Transverse colon (tissue), 4 donors: ENCODE results near the gene GIMD1. TPM values are rescaled to one million over a fixed set of nuclear protein-coding genes. Genes with fewer than 3 reads are reported as not detected.

ENCODE experiments used
- DNase-seq: peaks from one replicate; pipeline ENCODE4 v3.0.0-alpha.2; 2019
- H3K27ac ChIP-seq, 4 donors: fragments of 200-600 bp; sonication (generic); 2 replicates each; pipeline ENCODE4 v1.5.1; 2016 to 2018; ENCODE audit warnings: inconsistent platforms in 4 of 4
- H3K27me3 ChIP-seq: fragments of 200-600 bp; sonication (generic); 2 replicates; pipeline ENCODE4 v1.5.1; 2017; ENCODE audit warnings: inconsistent platforms
- H3K36me3 ChIP-seq, 4 donors: fragments of 200-600 bp; sonication (generic); 2 replicates each; pipeline ENCODE4 v1.5.1; 2017 to 2019; ENCODE audit warnings: inconsistent platforms in 4 of 4
- H3K4me1 ChIP-seq, 4 donors: fragments of 200-600 bp; sonication (generic); 2 replicates each; pipeline ENCODE4 v1.5.1; 2017 to 2020; ENCODE audit warnings: inconsistent platforms in 4 of 4
- H3K4me3 ChIP-seq, 4 donors: fragments of 200-600 bp; sonication (generic); 1 replicate in 1 of 4; 2 replicates in 3 of 4; pipeline versions ENCODE4 v1.5.1 to v1.6.1; 2017 to 2019; ENCODE audit warnings: inconsistent platforms in 4 of 4
- H3K9me3 ChIP-seq, 2 donors: fragments of 200-600 bp; sonication (generic); 2 replicates each; pipeline ENCODE4 v1.5.1; 2017 to 2019; ENCODE audit warnings: inconsistent platforms in 2 of 2
- CTCF ChIP-seq, 5 experiments: fragments of 200-600 bp in 3 of 5; fragments of 450-650 bp in 2 of 5; sonication (generic) in 3 of 5; IDR thresholded peaks; 1 replicate in 2 of 5; 2 replicates in 3 of 5; pipeline ENCODE4 v1.5.1; 2016 to 2017; ENCODE audit warnings: antibody characterized with exemption in 5 of 5, inconsistent platforms in 3 of 5, mild to moderate bottlenecking in 2 of 5, moderate library complexity in 1 of 5
- EP300 ChIP-seq: sonication (generic); formaldehyde crosslinking; IDR thresholded peaks from one replicate; pipeline ENCODE4 v1.6.1; 2017; ENCODE audit warnings: antibody characterized with exemption, low read depth
- POLR2A ChIP-seq: fragments of 450-650 bp; IDR thresholded peaks from one replicate; pipeline ENCODE4 v1.6.1; 2016; ENCODE audit warnings: antibody characterized with exemption, mild to moderate bottlenecking, moderate library complexity
- POLR2AphosphoS5 ChIP-seq, 3 donors: sonication (generic); formaldehyde crosslinking; IDR thresholded peaks; one replicate each; pipeline ENCODE4 v1.6.1; 2016; ENCODE audit warnings: antibody characterized with exemption in 3 of 3
- WGBS, 2 donors: methylation state at CpG; one replicate each; pipeline ENCODE4 v1.1.5; 2018; ENCODE audit warnings: low coverage in 1 of 2; 5-methylcytosine and 5-hydroxymethylcytosine counted together
- in situ Hi-C, 4 donors: fragments of 200-750 bp; cut with MboI; loops; one replicate each; pipeline versions ENCODE4 v1.15.0 to v1.15.1; 2017; ENCODE audit warnings: low sequenced_read_pairs in 3 of 4, low pct_ligation_motif_present in 1 of 4, low pct_unique_long_range_greater_than_20kb in 1 of 4
- intact Hi-C: fragments of 100-400 bp; cut with DNase I; formaldehyde crosslinking; loops from one replicate; pipeline ENCODE4 v1.15.1; 2023; ENCODE audit warnings: low total_unique reads
- total RNA-seq, 4 donors: library from RNA; depleted of rRNA; stranded (reverse); fragments of >200 nt; gene quantifications; one replicate each; pipeline ENCODE4 v1.1.0, GENCODE V29; 2016

GIMD1 gene
- total RNA-seq, 4 donors from 2014 or later, result not detected

- peak within 1 kb of the TSS; percentile 58 to 100 (median 80) for H3K4me3 ChIP-seq
- peak; percentile 94 for TF ChIP-seq POLR2A
- TF ChIP-seq EP300, result no peak
- TF ChIP-seq POLR2AphosphoS5 (IDR thresholded peaks at IDR 0.05), result peak; percentile 69 to 89 (median 86)
- H3K4me1 ChIP-seq, result peaks cover 18 to 45% (median 20%) of the 10 kb centered on the region in 4 donors
- no peaks in the 10 kb centered on the region for H3K36me3 ChIP-seq
- no peaks in the 10 kb centered on the region for H3K27me3 ChIP-seq
- peak; percentile 91 for DNase-seq
- H3K9me3 ChIP-seq, result no peaks in the 10 kb centered on the region
- 1% methylated on average over 39 of the region's 44 CpGs; no CpG with 5 or more reads in 1 of the 2 donors for WGBS, 2 donors
- in situ Hi-C loops, result no loop called here
- peak within 1 kb of the TSS; percentile 89 to 99 (median 94) for H3K27ac ChIP-seq
- intact Hi-C loops, result no loop called here
Observed at GRCh38 chr4:106315968-106316772, 52.4 kb downstream of the GIMD1 start, which contains the start of the genes AIMP1 and TBCK. Gene AIMP1 (plus strand): TSS chr4:106316550. CDS start chr4:106325010, 8,460 bp downstream. Gene TBCK (minus strand): TSS chr4:106316209. CDS start chr4:106308960, 7,249 bp downstream.

DNA sequence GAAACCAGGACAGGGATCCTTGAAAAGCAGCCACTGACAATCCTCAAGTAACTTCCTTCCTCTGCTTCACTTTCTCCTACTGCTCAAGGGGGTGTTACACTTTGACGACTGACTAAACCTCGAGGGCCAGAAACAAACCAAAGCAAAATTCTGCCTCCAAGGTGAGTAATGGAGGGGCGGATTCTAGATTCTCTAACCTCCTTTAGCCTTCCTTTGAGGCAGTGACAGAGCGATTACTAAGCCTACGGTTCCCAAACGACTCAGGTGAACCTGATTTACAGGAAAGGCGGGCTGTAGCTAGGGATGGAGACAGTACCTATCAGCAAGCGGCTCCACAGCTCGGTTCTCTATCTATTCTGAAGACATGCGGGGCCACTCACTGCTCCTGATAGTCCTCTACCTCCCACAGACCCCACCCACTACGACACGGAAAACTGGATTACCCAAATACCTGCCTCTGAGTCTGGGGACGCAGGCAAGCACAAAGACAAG lies 53.1 kb downstream of the GIMD1 start:
- Histone ChIP-seq H3K4me1 (peaks cover 18 to 45% (median 20%) of the 10 kb centered on the region in 4 donors), H3K9me3 (no peaks in the 10 kb centered on the region), H3K36me3 (no peaks in the 10 kb centered on the region), H3K4me3 (peak overlapping the region; percentile 58 to 100 (median 80)), H3K27ac (peak overlapping the region; percentile 89 to 99 (median 94)), H3K27me3 (no peaks in the 10 kb centered on the region)
- no peak for TF ChIP-seq CTCF (IDR thresholded peaks at IDR 0.05)
- in situ Hi-C loops, result no loop called here
- no peak for DNase-seq
- intact Hi-C loops, result no loop called here
- WGBS, 2 donors, result 0 to 1% methylated on average over 3 to 13 of the region's 13 CpGs

DNA sequence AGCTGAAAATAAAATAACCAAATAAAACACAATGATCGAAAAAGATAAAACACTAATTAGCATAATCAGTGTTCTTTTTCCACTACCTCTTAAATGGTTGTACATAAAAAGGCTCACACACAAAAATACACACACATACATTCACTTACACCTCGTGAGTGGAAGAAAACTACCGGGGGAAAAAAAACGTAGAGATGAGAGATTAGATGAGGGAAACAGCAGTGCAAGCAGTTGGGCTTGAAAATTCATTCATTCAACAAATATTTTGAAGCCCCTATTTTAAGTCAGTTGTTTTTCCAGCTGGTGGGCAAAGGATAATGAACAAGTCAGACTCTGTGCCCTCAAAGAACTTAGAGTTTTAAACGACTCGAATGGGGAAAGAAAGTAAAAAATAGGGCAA lies 53.6 kb downstream of the GIMD1 start:
- intact Hi-C loops, result no loop called here
- in situ Hi-C loops, result no loop called here
- WGBS, 2 donors, result 27 to 35% methylated on average over 4 to 6 of the region's 6 CpGs

DNA sequence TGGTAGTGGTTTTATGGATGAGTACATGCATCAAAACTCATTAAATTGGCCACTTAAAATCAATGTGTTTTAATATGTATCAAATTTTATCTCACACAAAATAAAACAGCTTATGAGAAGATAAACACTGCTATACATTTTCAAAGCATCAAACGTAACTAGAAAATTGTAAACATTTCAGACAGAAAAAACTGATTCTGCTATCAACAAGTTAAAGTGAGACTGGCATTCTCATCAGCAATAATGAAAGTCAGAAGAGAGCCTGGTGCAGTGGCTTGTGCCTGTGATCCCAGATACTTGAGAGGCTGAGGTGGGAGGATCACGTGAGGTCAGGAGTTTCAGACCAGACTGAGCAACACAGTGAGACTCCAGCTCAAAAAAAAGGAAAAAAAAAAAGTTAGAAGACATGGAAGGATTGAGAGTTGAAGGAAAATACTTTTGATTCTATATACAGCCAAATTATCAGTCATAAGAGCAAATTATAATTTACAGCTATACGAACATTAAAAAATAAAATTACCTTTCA lies 55.5 kb downstream of the GIMD1 start:
- TF ChIP-seq EP300 (no peak), POLR2A (no peak), POLR2AphosphoS5 (IDR thresholded peaks at IDR 0.05) (no peak), CTCF (IDR thresholded peaks at IDR 0.05) (no peak)
- Histone ChIP-seq H3K9me3 (no peaks in the 10 kb centered on the region), H3K36me3 (peaks cover 0 to 7% (median 0%) of the 10 kb centered on the region in 4 donors), H3K27me3 (no peaks in the 10 kb centered on the region), H3K27ac (no peak overlapping the region), H3K4me3 (no peak overlapping the region), H3K4me1 (peaks cover 16 to 34% (median 19%) of the 10 kb centered on the region in 4 donors)
- in situ Hi-C loops, result no loop called here
- intact Hi-C loops, result no loop called here
- 83 to 86% methylated on average over 2 to 3 of the region's 3 CpGs for WGBS, 2 donors
- no peak for DNase-seq

More for the DNA sequence above, 53.6 kb downstream of the GIMD1 start:
- TF ChIP-seq POLR2A, result no peak
- no peak for TF ChIP-seq CTCF (IDR thresholded peaks at IDR 0.05)
- TF ChIP-seq POLR2AphosphoS5 (IDR thresholded peaks at IDR 0.05), result no peak
- TF ChIP-seq EP300, result no peak
- Histone ChIP-seq H3K4me1 (peaks cover 18 to 45% (median 20%) of the 10 kb centered on the region in 4 donors), H3K27me3 (no peaks in the 10 kb centered on the region), H3K4me3 (peak overlapping the region in 3 of 4 donors; percentile 58 to 100 (median 69)), H3K27ac (peak overlapping the region; percentile 89 to 99 (median 94)), H3K9me3 (no peaks in the 10 kb centered on the region), H3K36me3 (no peaks in the 10 kb centered on the region)
- no peak for DNase-seq
